ENCODE data around the gene FOXG1.

FOXG1 gene

DNA sequence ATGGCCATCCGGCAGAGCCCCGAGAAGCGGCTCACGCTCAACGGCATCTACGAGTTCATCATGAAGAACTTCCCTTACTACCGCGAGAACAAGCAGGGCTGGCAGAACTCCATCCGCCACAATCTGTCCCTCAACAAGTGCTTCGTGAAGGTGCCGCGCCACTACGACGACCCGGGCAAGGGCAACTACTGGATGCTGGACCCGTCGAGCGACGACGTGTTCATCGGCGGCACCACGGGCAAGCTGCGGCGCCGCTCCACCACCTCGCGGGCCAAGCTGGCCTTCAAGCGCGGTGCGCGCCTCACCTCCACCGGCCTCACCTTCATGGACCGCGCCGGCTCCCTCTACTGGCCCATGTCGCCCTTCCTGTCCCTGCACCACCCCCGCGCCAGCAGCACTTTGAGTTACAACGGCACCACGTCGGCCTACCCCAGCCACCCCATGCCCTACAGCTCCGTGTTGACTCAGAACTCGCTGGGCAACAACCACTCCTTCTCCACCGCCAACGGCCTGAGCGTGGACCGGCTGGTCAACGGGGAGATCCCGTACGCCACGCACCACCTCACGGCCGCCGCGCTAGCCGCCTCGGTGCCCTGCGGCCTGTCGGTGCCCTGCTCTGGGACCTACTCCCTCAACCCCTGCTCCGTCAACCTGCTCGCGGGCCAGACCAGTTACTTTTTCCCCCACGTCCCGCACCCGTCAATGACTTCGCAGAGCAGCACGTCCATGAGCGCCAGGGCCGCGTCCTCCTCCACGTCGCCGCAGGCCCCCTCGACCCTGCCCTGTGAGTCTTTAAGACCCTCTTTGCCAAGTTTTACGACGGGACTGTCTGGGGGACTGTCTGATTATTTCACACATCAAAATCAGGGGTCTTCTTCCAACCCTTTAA is 1.5 kb downstream of the FOXG1 start:
- no peak for DNase-seq (ENCODE audit: low read depth)
- no peak overlapping the region for H3K4me3 ChIP-seq (ENCODE audit: low read depth, low read length)
- TF ChIP-seq, protein P1, sequence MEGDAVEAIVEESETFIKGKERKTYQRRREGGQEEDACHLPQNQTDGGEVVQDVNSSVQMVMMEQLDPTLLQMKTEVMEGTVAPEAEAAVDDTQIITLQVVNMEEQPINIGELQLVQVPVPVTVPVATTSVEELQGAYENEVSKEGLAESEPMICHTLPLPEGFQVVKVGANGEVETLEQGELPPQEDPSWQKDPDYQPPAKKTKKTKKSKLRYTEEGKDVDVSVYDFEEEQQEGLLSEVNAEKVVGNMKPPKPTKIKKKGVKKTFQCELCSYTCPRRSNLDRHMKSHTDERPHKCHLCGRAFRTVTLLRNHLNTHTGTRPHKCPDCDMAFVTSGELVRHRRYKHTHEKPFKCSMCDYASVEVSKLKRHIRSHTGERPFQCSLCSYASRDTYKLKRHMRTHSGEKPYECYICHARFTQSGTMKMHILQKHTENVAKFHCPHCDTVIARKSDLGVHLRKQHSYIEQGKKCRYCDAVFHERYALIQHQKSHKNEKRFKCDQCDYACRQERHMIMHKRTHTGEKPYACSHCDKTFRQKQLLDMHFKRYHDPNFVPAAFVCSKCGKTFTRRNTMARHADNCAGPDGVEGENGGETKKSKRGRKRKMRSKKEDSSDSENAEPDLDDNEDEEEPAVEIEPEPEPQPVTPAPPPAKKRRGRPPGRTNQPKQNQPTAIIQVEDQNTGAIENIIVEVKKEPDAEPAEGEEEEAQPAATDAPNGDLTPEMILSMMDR (IDR thresholded peaks at IDR 0.05; ENCODE audit: low read depth, low read length): no peak
- TF ChIP-seq MYC (IDR thresholded peaks at IDR 0.05; ENCODE audit: low read depth, low read length): no peak
- TF ChIP-seq, protein P2, sequence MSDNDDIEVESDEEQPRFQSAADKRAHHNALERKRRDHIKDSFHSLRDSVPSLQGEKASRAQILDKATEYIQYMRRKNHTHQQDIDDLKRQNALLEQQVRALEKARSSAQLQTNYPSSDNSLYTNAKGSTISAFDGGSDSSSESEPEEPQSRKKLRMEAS (IDR thresholded peaks at IDR 0.05; ENCODE audit: low read depth, low read length): no peak
- TF ChIP-seq POLR2A (IDR thresholded peaks at IDR 0.05; ENCODE audit: extremely low read depth, insufficient read length): no peak

DNA sequence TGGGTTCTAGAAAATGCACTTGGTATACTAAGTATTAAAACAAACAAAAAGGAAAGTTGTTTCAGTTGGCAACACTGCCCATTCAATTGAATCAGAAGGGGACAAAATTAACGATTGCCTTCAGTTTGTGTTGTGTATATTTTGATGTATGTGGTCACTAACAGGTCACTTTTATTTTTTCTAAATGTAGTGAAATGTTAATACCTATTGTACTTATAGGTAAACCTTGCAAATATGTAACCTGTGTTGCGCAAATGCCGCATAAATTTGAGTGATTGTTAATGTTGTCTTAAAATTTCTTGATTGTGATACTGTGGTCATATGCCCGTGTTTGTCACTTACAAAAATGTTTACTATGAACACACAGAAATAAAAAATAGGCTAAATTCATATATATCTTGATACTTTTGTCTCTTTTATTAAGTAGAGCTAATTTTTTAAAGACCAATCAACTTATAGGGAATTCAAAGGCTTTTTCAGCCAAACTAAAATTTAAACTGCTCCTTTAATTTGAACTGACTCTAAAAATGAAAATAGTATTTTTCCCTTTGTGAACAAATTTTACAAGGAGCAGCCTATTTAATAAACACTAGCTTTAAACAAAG is 2.8 kb downstream of the FOXG1 start:
- no peak for DNase-seq (ENCODE audit: low read depth)
- TF ChIP-seq, protein P2 (IDR thresholded peaks at IDR 0.05; ENCODE audit: low read depth, low read length): no peak
- TF ChIP-seq, protein P1 (IDR thresholded peaks at IDR 0.05; ENCODE audit: low read depth, low read length): no peak
- no peak for TF ChIP-seq MYC (IDR thresholded peaks at IDR 0.05; ENCODE audit: low read depth, low read length)
- no peak for TF ChIP-seq POLR2A (IDR thresholded peaks at IDR 0.05; ENCODE audit: extremely low read depth, insufficient read length)
- H3K4me3 ChIP-seq (ENCODE audit: low read depth, low read length): no peak overlapping the region

DNA sequence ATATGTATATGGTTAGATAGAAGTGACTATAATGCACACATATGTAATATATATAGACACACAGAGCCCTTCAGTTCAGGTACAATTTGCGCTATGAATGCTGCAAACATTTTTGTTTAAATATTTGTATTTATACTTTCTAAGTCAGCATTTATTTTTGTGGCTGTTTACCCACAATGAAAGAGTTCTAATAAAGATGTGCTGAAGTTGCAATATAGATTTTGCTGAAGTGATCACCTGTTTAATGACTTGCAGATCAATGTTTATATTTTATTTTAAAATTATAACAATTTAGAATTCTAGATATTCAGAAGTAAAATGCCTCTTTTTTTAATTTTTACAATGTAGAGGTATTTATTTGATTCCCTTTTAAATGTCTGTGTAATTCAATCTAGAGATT is 3.5 kb downstream of the FOXG1 start:
- DNase-seq (ENCODE audit: low read depth): no peak
- H3K4me3 ChIP-seq (ENCODE audit: low read depth, low read length): no peak overlapping the region
- no peak for TF ChIP-seq POLR2A (IDR thresholded peaks at IDR 0.05; ENCODE audit: extremely low read depth, insufficient read length)
- TF ChIP-seq, protein P1 (IDR thresholded peaks at IDR 0.05; ENCODE audit: low read depth, low read length): no peak
- TF ChIP-seq, protein P2 (IDR thresholded peaks at IDR 0.05; ENCODE audit: low read depth, low read length): no peak
- no peak for TF ChIP-seq MYC (IDR thresholded peaks at IDR 0.05; ENCODE audit: low read depth, low read length)

DNA sequence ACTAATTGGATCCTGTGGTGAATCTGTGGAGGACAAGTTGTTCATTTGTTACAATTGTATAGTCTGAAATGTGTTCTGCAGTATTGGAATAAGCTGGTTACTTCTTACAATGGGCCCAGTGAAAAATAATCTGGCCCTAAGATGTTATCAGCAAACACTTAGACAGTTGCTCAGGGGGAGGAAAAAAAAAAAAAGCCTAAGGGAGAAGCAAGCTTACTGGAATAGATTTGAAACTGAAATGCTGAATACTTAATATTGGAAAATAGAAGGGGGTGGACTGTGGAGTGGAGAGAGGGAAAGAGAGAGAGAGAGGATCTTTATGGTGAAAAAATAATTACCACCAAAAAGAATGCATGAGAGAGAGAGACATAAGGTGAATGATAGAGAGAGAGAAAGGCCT is 4.0 kb downstream of the FOXG1 start:
- H3K4me3 ChIP-seq (ENCODE audit: low read depth, low read length): no peak overlapping the region
- DNase-seq (ENCODE audit: low read depth): no peak
- TF ChIP-seq MYC (IDR thresholded peaks at IDR 0.05; ENCODE audit: low read depth, low read length) (no peak), POLR2A (IDR thresholded peaks at IDR 0.05; ENCODE audit: extremely low read depth, insufficient read length) (no peak)
- TF ChIP-seq, protein P1 (IDR thresholded peaks at IDR 0.05; ENCODE audit: low read depth, low read length): no peak
- TF ChIP-seq, protein P2 (IDR thresholded peaks at IDR 0.05; ENCODE audit: low read depth, low read length): no peak

DNA sequence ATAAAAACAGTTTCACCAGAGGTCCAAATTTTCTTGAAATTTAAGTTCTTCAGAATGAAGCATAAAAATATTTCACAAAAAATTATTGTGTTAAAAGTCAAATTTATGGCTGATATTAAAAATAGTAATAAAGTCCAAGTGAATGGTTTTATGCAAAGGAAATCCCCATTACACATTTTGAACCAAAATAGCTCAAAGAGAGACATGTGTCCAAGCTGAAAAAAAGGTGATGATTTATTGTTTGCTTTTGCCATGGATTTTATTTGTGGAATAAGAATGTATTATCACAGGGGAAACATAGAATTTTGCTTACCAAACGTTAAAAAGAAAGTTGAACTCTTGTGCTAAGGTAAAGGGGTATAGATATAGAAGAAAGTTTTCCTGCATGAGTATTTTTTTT is 4.6 kb downstream of the FOXG1 start:
- DNase-seq (ENCODE audit: low read depth): no peak
- TF ChIP-seq, protein P1 (IDR thresholded peaks at IDR 0.05; ENCODE audit: low read depth, low read length): no peak
- TF ChIP-seq POLR2A (IDR thresholded peaks at IDR 0.05; ENCODE audit: extremely low read depth, insufficient read length): no peak
- TF ChIP-seq, protein P2 (IDR thresholded peaks at IDR 0.05; ENCODE audit: low read depth, low read length): no peak
- TF ChIP-seq MYC (IDR thresholded peaks at IDR 0.05; ENCODE audit: low read depth, low read length): no peak
- H3K4me3 ChIP-seq (ENCODE audit: low read depth, low read length): no peak overlapping the region

All from NB4 (cell line).